ENCODE data around the gene FARP1.
"Not testable (repeated sequence)": the region's sequence is repeated elsewhere in the genome, so short reads cannot be mapped to it uniquely, and the experiment has no call there.

The FARP1 gene

GRCh38 chr13:98409281-98409680 is 266.4 kb downstream of the FARP1 start:
- no peak for DNase-seq

- DNase-seq = no peak
Observed at GRCh38 chr13:98410612-98411011, 267.7 kb downstream of the FARP1 start.

GRCh38 chr13:98411013-98411412 is 268.1 kb downstream of the FARP1 start:
- no peak for DNase-seq

- no peak for DNase-seq
Observed at GRCh38 chr13:98411617-98412265, 268.8 kb downstream of the FARP1 start.

GRCh38 chr13:98413278-98413677 is 270.4 kb downstream of the FARP1 start:
- DNase-seq = not testable (repeated sequence)

GRCh38 chr13:98413796-98414195 is 270.9 kb downstream of the FARP1 start:
- no peak for DNase-seq

- DNase-seq = no peak
Observed at GRCh38 chr13:98415326-98416070, 272.6 kb downstream of the FARP1 start.

GRCh38 chr13:98416408-98416807 is 273.5 kb downstream of the FARP1 start:
- no peak for DNase-seq

- DNase-seq = no peak
Observed at GRCh38 chr13:98419786-98420553, 277.1 kb downstream of the FARP1 start.

GRCh38 chr13:98420554-98421175 is 277.8 kb downstream of the FARP1 start:
- DNase-seq = no peak

- no peak for DNase-seq
Observed at GRCh38 chr13:98422046-98422445, 279.2 kb downstream of the FARP1 start.

- no peak for DNase-seq
Observed at GRCh38 chr13:98423417-98423816, 280.5 kb downstream of the FARP1 start.

- DNase-seq = no peak
Observed at GRCh38 chr13:98427331-98427995, 284.6 kb downstream of the FARP1 start.

GRCh38 chr13:98428256-98428966 is 285.5 kb downstream of the FARP1 start:
- no peak for DNase-seq

GRCh38 chr13:98429081-98429480 is 286.2 kb downstream of the FARP1 start:
- no peak for DNase-seq

GRCh38 chr13:98429531-98429930 is 286.6 kb downstream of the FARP1 start:
- no peak for DNase-seq

- no peak for DNase-seq
Observed at GRCh38 chr13:98429977-98430736, 287.3 kb downstream of the FARP1 start.

GRCh38 chr13:98432638-98433037 is 289.7 kb downstream of the FARP1 start:
- no peak for DNase-seq

- no peak for DNase-seq
Observed at GRCh38 chr13:98433654-98434053, 290.8 kb downstream of the FARP1 start.

GRCh38 chr13:98434060-98434459 is 291.2 kb downstream of the FARP1 start:
- no peak for DNase-seq

- DNase-seq = no peak
Observed at GRCh38 chr13:98435376-98435775, 292.5 kb downstream of the FARP1 start.

Measured in NCI-H226 (cell line).